Karpas-422 (cell line): ENCODE results near the gene ATF5. TPM values are rescaled to one million over a fixed set of nuclear protein-coding genes. Genes with fewer than 3 reads are reported as not detected.
"Not testable (repeated sequence)": the region's sequence is repeated elsewhere in the genome, so short reads cannot be mapped to it uniquely, and the experiment has no call there.

Experiments
- DNase-seq: peaks from one replicate; pipeline ENCODE4 v3.0.0-alpha.2; 2015
- H2AFZ ChIP-seq: fragments of 200-600 bp; sonication (generic); 2 replicates; pipeline ENCODE4 v1.6.1; 2014; ENCODE audit warnings: antibody characterized with exemption, low read length, mixed read lengths
- H3K27ac ChIP-seq: fragments of 200-600 bp; sonication (generic); 2 replicates; pipeline ENCODE4 v1.5.1; 2014; ENCODE audit warnings: mild to moderate bottlenecking, low read length, moderate library complexity
- H3K27me3 ChIP-seq: fragments of 200-600 bp; sonication (generic); 2 replicates; pipeline ENCODE4 v1.6.1; 2014; ENCODE audit warnings: low read length, mixed read lengths
- H3K36me3 ChIP-seq: fragments of 200-600 bp; sonication (generic); 2 replicates; pipeline ENCODE4 v1.6.1; 2014; ENCODE audit warnings: low read length, mixed read lengths; ENCODE audit not compliant: insufficient read depth
- H3K4me1 ChIP-seq: fragments of 200-600 bp; sonication (generic); 2 replicates; pipeline ENCODE4 v1.6.1; 2014; ENCODE audit warnings: mild to moderate bottlenecking, low read length, mixed read lengths
- H3K4me2 ChIP-seq: fragments of 200-600 bp; sonication (generic); 2 replicates; pipeline ENCODE4 v1.6.1; 2014; ENCODE audit warnings: low read length, low read depth, mild to moderate bottlenecking; ENCODE audit not compliant: poor library complexity, severe bottlenecking
- H3K4me3 ChIP-seq: fragments of 200-600 bp; sonication (generic); 2 replicates; pipeline ENCODE4 v1.5.1; 2014; ENCODE audit warnings: mild to moderate bottlenecking, antibody characterized with exemption, low read length, mixed read lengths
- H3K79me2 ChIP-seq: fragments of 200-600 bp; sonication (generic); 2 replicates; pipeline ENCODE4 v1.6.1; 2014; ENCODE audit warnings: mild to moderate bottlenecking, low read length, mixed read lengths
- H3K9ac ChIP-seq: fragments of 200-600 bp; sonication (generic); 2 replicates; pipeline ENCODE4 v1.6.0; 2014; ENCODE audit warnings: low read length
- H3K9me2 ChIP-seq: fragments of 200-600 bp; sonication (generic), shearing (Covaris generic); replicated peaks from 2 replicates; pipeline ENCODE4 v1.6.0; 2014; ENCODE audit warnings: mild to moderate bottlenecking, low read length, moderate library complexity; ENCODE audit not compliant: insufficient read depth
- H3K9me3 ChIP-seq: fragments of 300-700, 200-600 bp; sonication (generic); 2 replicates; pipeline ENCODE4 v1.6.1; 2014; ENCODE audit warnings: low read length, mixed read lengths
- H4K20me1 ChIP-seq: fragments of 200-600 bp; sonication (generic); 2 replicates; pipeline ENCODE4 v1.6.1; 2014; ENCODE audit warnings: mild to moderate bottlenecking, antibody characterized with exemption, low read length, low read depth; ENCODE audit not compliant: insufficient read depth
- total RNA-seq: library from RNA; depleted of rRNA; stranded (reverse); fragments of >200 nt; shearing (Covaris generic); gene quantifications from 2 replicates; pipeline ENCODE4 v1.2.3, GENCODE V29; 2014; ENCODE audit warnings: low replicate concordance

ATF5 gene
- total RNA-seq, 1 experiment from 2014 or later, result 537 TPM

GRCh38 chr19:49924004-49924880 is 4.8 kb upstream of the ATF5 start:
- Histone ChIP-seq H2AFZ (no peak overlapping the region), H3K4me3 (peak overlapping the region; percentile 52), H3K79me2 (peaks cover 92% of the 10 kb centered on the region), H3K27me3 (no peaks in the 10 kb centered on the region), H3K9me2 (no peaks in the 10 kb centered on the region), H3K4me1 (peaks cover 56% of the 10 kb centered on the region), H3K4me2 (peak overlapping the region; percentile 66), H4K20me1 (0 out of 2 replicates have a peak, but pooled peaks cover 7% of the 10 kb centered on the region), H3K27ac (peak overlapping the region; percentile 91), H3K36me3 (peaks cover 30% of the 10 kb centered on the region), H3K9me3 (no peaks in the 10 kb centered on the region), H3K9ac (peak overlapping the region; percentile 68)
- DNase-seq, result peak; percentile 88

- H3K27me3 ChIP-seq, H2AFZ ChIP-seq, H4K20me1 ChIP-seq, DNase-seq, H3K9me3 ChIP-seq, H3K9me2 ChIP-seq: not testable (repeated sequence)
- Histone ChIP-seq H3K79me2 (peaks cover 93% of the 10 kb centered on the region), H3K36me3 (peaks cover 32% of the 10 kb centered on the region), H3K4me1 (peaks cover 60% of the 10 kb centered on the region), H3K4me3 (peak overlapping the region; percentile 52; the same call in 1 of the 2 replicates), H3K9ac (peak overlapping the region; percentile 68), H3K27ac (peak overlapping the region; percentile 91), H3K4me2 (peak overlapping the region; percentile 66)
Observed at GRCh38 chr19:49924881-49925210, 4.2 kb upstream of the ATF5 start.

GRCh38 chr19:49925486-49925885 is 3.5 kb upstream of the ATF5 start:
- 0 out of 2 replicates have a peak overlapping the region, but pooled peaks have one; percentile 7 for H3K4me3 ChIP-seq
- H3K4me2 ChIP-seq, result peak overlapping the region; percentile 66
- H4K20me1 ChIP-seq, result peaks cover 8% of the 10 kb centered on the region
- H3K4me1 ChIP-seq, result peaks cover 66% of the 10 kb centered on the region
- H3K79me2 ChIP-seq, result peaks cover 94% of the 10 kb centered on the region
- H3K9ac ChIP-seq, result peak overlapping the region; percentile 68; the same call in 1 of the 2 replicates
- no peaks in the 10 kb centered on the region for H3K9me2 ChIP-seq
- no peak overlapping the region for H2AFZ ChIP-seq
- H3K27ac ChIP-seq, result peak overlapping the region; percentile 91; the same call in 1 of the 2 replicates
- DNase-seq, result no peak
- peaks cover 35% of the 10 kb centered on the region for H3K36me3 ChIP-seq
- H3K27me3 ChIP-seq, result no peaks in the 10 kb centered on the region
- H3K9me3 ChIP-seq, result no peaks in the 10 kb centered on the region

GRCh38 chr19:49926515-49926914 is 2.5 kb upstream of the ATF5 start:
- Histone ChIP-seq H3K79me2 (peaks cover 94% of the 10 kb centered on the region), H3K4me1 (peaks cover 74% of the 10 kb centered on the region), H3K4me3 (no peak overlapping the region), H3K36me3 (peaks cover 44% of the 10 kb centered on the region), H4K20me1 (peaks cover 15% of the 10 kb centered on the region), H2AFZ (no peak overlapping the region), H3K9ac (no peak overlapping the region), H3K4me2 (no peak overlapping the region), H3K9me2 (no peaks in the 10 kb centered on the region), H3K27me3 (no peaks in the 10 kb centered on the region), H3K9me3 (no peaks in the 10 kb centered on the region), H3K27ac (no peak overlapping the region)
- no peak for DNase-seq

GRCh38 chr19:49927526-49928264 is 1.3 kb upstream of the ATF5 start:
- Histone ChIP-seq H3K9me3 (no peaks in the 10 kb centered on the region), H4K20me1 (peaks cover 24% of the 10 kb centered on the region), H3K9me2 (no peaks in the 10 kb centered on the region), H3K9ac (peak overlapping the region; percentile 99), H3K27me3 (no peaks in the 10 kb centered on the region), H3K79me2 (peaks cover 82% of the 10 kb centered on the region), H3K36me3 (peaks cover 52% of the 10 kb centered on the region), H2AFZ (no peak overlapping the region), H3K27ac (peak overlapping the region; percentile 94; the same call in 1 of the 2 replicates), H3K4me3 (peak overlapping the region; percentile 75), H3K4me2 (peak overlapping the region; percentile 80), H3K4me1 (peaks cover 71% of the 10 kb centered on the region)
- DNase-seq, result no peak

GRCh38 chr19:49929611-49930482 is 842 bp downstream of the ATF5 start:
- DNase-seq, result peak; percentile 99
- no peaks in the 10 kb centered on the region for H3K9me3 ChIP-seq
- no peaks in the 10 kb centered on the region for H3K27me3 ChIP-seq
- H2AFZ ChIP-seq, result peak overlapping the region; percentile 70; the same call in 1 of the 2 replicates
- H4K20me1 ChIP-seq, result peaks cover 37% of the 10 kb centered on the region
- H3K27ac ChIP-seq, result peak overlapping the region; percentile 94
- H3K4me2 ChIP-seq, result peak overlapping the region; percentile 80
- peaks cover 49% of the 10 kb centered on the region for H3K4me1 ChIP-seq
- peaks cover 58% of the 10 kb centered on the region for H3K36me3 ChIP-seq
- H3K4me3 ChIP-seq, result peak overlapping the region; percentile 75
- no peaks in the 10 kb centered on the region for H3K9me2 ChIP-seq
- H3K79me2 ChIP-seq, result peaks cover 61% of the 10 kb centered on the region
- H3K9ac ChIP-seq, result peak overlapping the region; percentile 99

- peak overlapping the region; percentile 99 for H3K9ac ChIP-seq
Observed at GRCh38 chr19:49930483-49931011, 1.5 kb downstream of the ATF5 start.

More at GRCh38 chr19:49930483-49931011, 1.5 kb downstream of the ATF5 start:
- peak overlapping the region; percentile 80 for H3K4me2 ChIP-seq
- H3K36me3 ChIP-seq, result peaks cover 55% of the 10 kb centered on the region
- H4K20me1 ChIP-seq, result peaks cover 37% of the 10 kb centered on the region
- peaks cover 54% of the 10 kb centered on the region for H3K79me2 ChIP-seq
- H3K4me1 ChIP-seq, result peaks cover 42% of the 10 kb centered on the region
- peak overlapping the region; percentile 94 for H3K27ac ChIP-seq
- H3K27me3 ChIP-seq, result no peaks in the 10 kb centered on the region
- DNase-seq, result peak; percentile 92
- no peaks in the 10 kb centered on the region for H3K9me3 ChIP-seq
- no peak overlapping the region for H2AFZ ChIP-seq
- H3K4me3 ChIP-seq, result peak overlapping the region; percentile 75
- no peaks in the 10 kb centered on the region for H3K9me2 ChIP-seq
